GM12864 (cell line): ENCODE data around the gene POFUT2.

Experiments used
- DNase-seq: peaks from one replicate; pipeline ENCODE4 v3.0.0-alpha.2; 2011; ENCODE audit warnings: low read depth
- H3K4me3 ChIP-seq: 2 replicates; pipeline ENCODE4 v1.5.1; 2011; ENCODE audit warnings: mild to moderate bottlenecking, low read depth, low read length, control low read depth
- TF ChIP-seq, protein P1 (sequence below): IDR thresholded peaks from 2 replicates; pipeline ENCODE4 v1.5.1; 2011; ENCODE audit warnings: low read depth, mild to moderate bottlenecking, moderate library complexity, low read length, control low read depth, inconsistent platforms; ENCODE audit errors: missing control alignments

The POFUT2 gene

DNA sequence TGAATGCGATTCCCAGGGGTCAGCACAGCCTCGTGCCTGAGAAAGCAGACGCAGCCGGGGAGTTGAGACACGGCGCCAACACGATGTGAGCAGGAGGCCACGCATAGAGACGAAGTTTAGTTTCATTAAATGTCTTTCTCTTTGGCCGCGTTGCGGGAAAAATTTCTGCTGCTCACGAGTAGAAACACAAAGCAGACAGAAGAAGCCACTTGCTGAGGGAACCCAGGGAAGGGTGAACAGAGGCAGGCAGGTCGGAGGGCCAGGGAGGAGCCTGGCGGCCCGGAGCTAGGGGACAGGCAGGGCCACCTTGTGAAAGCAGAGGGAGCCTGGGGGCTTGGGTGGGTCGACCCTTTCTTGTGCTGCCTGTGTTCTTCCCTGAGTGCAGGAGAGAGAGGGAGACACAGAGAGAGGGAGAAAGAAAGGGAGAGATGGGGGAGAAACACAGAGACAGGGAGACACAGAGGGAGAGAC is 33.2 kb downstream of the POFUT2 start:
- H3K4me3 ChIP-seq = no peak overlapping the region
- TF ChIP-seq, protein P1, sequence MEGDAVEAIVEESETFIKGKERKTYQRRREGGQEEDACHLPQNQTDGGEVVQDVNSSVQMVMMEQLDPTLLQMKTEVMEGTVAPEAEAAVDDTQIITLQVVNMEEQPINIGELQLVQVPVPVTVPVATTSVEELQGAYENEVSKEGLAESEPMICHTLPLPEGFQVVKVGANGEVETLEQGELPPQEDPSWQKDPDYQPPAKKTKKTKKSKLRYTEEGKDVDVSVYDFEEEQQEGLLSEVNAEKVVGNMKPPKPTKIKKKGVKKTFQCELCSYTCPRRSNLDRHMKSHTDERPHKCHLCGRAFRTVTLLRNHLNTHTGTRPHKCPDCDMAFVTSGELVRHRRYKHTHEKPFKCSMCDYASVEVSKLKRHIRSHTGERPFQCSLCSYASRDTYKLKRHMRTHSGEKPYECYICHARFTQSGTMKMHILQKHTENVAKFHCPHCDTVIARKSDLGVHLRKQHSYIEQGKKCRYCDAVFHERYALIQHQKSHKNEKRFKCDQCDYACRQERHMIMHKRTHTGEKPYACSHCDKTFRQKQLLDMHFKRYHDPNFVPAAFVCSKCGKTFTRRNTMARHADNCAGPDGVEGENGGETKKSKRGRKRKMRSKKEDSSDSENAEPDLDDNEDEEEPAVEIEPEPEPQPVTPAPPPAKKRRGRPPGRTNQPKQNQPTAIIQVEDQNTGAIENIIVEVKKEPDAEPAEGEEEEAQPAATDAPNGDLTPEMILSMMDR = no peak
- no peak for DNase-seq

DNA sequence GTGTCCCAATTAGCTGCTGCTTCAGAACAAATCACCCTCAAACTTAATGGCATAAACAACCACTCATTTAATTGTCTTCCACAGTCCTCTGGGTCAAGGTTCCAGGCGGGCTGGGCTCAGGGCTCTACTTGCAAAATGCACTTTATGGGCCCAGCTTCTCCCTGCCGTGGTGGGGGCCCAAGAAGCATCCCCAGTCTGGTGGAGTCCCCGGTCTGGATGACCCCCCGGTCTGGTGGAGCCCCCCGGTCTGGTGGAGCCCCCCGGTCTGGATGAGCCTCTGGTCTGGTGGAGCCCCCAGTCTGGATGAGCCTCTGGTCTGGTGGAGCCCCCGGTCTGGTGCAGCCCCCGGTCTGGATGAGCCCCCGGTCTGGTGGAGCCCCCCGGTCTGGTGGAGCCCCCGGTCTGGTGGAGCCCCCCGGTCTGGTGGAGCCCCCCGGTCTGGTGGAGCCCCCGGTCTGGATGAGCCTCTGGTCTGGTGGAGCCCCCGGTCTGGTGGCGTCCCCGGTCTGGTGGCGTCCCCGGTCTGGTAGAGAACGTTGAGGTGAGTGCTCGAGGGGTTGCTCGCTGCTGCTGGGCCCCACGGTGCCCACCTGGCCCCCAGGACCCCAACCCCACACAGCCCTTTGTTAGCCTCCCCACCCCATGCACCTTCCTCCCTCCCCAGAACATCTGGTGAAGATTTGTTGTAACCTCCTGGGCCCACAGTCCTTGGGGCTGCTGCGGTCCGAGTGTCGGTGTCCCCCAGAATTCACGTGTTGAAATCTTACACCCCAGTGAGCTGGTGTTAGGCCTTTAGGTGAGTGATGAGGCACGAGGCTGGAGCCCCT is 33.8 kb downstream of the POFUT2 start:
- DNase-seq = no peak
- no peak overlapping the region for H3K4me3 ChIP-seq
- TF ChIP-seq, protein P1 = no peak

DNA sequence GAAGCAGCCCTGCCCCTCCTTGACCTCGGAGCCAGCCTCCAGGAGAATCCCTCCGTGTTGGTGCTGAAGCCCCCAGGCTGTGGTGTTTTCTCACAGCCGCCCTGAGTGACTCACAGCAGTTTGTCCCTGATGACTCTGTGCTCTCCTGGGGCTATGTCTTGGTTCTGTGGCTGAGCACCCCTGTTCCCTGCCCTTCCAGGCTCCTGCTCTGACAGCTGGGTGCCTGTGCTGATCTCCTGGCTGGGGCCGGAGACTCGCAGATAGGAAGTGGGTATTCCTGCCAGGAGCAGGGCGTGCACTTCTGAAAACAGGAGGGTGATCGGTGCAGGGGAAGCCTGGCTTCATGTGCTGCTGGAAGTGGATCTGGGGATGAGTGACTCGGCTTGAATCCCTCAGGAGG is 34.5 kb downstream of the POFUT2 start:
- TF ChIP-seq, protein P1 = no peak
- no peak for DNase-seq

DNA sequence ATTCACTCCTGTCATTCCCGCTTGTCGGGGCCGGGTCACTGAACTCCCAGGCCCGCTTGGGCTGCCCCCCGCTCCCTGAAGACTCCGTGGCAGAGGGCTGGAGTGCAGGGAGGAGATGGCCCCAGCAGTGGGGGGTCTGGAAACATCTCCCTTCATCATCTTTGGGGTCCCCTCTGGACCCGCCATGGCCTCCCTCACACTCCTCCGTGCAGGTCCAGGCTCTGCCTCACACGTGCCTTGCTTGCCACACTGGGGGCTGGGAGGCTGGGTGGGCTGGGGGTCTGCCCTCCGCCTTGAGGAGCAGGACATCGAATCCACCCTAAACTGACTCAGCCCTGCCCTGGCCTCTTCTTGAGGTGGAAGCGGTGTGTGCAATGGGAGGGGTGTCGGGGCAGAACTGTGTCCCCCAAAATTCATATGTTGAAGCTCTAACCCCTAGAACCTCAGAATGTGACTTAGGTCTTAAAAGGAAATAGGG is 35.2 kb downstream of the POFUT2 start:
- H3K4me3 ChIP-seq = no peak overlapping the region
- TF ChIP-seq, protein P1 = no peak
- no peak for DNase-seq

More for the DNA sequence above, 34.5 kb downstream of the POFUT2 start:
- no peak overlapping the region for H3K4me3 ChIP-seq

DNA sequence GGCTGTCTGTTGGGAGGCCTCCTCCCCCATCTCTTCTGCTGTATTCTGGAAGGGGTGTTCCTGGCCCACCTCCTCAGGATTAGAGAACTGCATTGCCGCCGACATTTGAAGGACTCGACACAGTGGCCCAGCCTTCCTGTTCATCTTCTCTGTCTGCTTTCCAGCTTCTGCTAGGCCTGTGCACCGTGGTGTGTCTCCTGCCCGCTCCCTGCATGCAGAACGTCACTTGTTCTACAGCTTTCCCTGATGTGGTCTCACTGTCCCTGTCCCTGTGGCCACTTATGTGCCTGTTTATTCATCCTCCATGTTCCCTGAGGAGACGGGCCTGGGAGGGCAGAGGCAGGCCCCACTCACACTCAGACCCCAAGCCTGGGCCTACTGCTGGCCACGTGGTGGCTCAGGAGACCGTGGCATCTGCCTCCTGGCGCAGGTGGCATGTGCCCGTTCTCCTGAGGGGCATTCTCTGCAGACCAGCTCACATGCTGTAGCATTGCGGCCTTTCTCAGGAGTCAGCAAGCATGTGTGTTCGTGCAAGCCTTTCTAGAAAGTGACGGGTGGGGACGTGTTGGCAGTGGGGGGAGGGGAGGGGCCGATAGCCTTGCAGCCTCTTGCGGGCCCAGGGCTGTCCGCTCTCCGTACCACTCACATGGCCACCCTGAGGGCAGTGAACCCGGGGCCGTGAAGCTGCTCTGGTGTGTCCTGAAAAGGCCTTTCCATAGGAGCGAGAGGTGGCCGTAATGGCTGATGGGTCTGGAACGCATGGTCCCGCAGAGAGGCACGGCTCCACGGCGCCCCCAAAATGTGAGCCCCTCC is 35.9 kb downstream of the POFUT2 start:
- TF ChIP-seq, protein P1 = no peak
- DNase-seq = no peak
- no peak overlapping the region for H3K4me3 ChIP-seq

DNA sequence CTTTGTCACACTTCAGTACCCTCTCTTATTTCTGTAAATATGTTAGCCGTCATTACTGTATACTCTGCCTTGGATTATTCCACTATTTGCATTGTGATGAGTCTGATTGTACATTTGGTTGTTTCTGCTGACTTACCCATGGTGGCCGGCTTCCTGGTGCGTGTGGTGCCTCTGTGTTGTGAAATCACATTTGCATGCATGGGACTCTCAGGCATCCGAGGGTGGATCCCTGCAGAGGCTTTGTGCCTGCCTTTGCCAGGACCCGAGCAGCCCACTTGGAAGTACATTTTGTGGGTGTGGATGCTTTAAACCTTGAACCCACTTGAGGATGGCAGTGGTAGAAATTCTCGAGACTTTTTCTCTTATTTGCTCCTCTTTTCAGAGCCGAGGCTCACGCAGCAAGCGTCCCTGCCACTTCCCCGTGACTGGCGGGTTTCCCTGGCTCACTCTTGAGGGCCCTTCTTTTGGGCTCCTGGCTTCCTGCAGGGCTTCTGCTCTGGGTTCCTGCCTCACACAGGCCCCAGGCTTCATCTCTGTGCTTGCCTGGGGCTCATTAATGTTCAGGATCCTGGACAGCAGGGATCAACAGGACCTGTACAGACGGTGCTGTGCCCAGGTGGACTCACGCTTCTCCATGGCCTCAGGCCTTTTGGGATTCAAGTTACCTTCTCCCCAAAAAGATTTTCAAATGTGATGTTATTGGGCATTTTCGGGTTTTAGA is 36.6 kb downstream of the POFUT2 start:
- H3K4me3 ChIP-seq = no peak overlapping the region
- DNase-seq = no peak
- TF ChIP-seq, protein P1 = no peak
